Ishikawa (cell line): ENCODE data around the gene RIPPLY1.
A peak's percentile ranks its signal among the peaks of the same experiment; 100 is the strongest.

ENCODE experiments used
- RAD21 ChIP-seq: IDR thresholded peaks from 2 replicates; pipeline ENCODE4 v1.6.1; 2012; ENCODE audit warnings: low read depth
- TF ChIP-seq, protein P1 (sequence below): IDR thresholded peaks from 2 replicates; pipeline ENCODE4 v1.6.1; 2012

The RIPPLY1 gene

DNA sequence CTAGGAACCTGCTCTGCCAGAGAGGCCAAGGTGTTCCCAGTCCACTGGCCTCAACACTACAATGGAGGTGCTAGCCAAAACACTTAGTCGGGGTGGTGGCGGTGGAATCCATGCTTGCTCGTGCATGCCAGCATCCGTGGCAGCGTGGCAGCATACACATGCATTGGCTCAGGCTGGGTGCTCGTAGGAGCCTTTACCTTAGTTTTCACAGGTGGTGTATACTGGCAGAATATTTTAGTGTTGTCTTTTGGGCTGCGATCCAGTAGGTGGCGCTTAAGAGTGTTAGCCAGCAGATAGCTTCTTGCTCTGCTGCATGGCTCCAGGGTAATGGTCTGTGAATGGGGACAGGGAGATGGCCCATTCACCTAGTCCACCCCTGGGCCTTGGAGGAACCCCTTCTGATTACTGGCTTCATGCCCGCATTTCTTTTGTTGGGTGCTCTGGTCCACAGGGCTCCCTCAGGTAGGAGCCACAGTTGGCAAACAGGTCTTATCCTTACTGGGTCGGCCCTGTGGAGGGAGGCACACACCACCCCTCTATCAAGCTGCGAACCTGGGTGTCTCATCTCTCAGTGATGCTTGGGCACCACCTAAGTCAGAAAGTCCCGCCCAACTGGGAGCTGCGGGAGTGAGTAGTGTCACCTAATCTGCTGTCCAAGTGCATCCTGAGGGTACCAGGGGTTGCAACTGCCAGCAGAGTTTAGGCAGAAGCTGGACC, 40.0 kb downstream of the RIPPLY1 start:
- TF ChIP-seq, protein P1, sequence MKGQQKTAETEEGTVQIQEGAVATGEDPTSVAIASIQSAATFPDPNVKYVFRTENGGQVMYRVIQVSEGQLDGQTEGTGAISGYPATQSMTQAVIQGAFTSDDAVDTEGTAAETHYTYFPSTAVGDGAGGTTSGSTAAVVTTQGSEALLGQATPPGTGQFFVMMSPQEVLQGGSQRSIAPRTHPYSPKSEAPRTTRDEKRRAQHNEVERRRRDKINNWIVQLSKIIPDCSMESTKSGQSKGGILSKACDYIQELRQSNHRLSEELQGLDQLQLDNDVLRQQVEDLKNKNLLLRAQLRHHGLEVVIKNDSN, result no peak
- peak; percentile 21; the same call in 1 of the 2 replicates for TF ChIP-seq RAD21
